Loucy (cell line): Measurements from ENCODE around the gene NAPEPLD.
"Not testable (repeated sequence)": the region's sequence is repeated elsewhere in the genome, so short reads cannot be mapped to it uniquely, and the experiment has no call there.

Source experiments
- H2AFZ ChIP-seq: fragments of 200-600 bp; sonication (generic); 2 replicates; pipeline ENCODE4 v1.6.0; 2016; ENCODE audit warnings: antibody characterized with exemption, mild to moderate bottlenecking, low read length, moderate library complexity
- H3F3A ChIP-seq: fragments of 200-600 bp; 2 replicates; pipeline ENCODE4 v1.6.0; 2016; ENCODE audit warnings: antibody characterized with exemption, low read depth, mild to moderate bottlenecking
- H3K27me3 ChIP-seq: fragments of 200-600 bp; sonication (generic); 2 replicates; pipeline ENCODE4 v1.6.1; 2014; ENCODE audit warnings: low read length, mild to moderate bottlenecking; ENCODE audit not compliant: insufficient read depth, poor library complexity, severe bottlenecking
- H3K36me3 ChIP-seq: fragments of 200-600 bp; sonication (generic); 2 replicates; pipeline ENCODE4 v1.6.1; 2016; ENCODE audit warnings: low read length; ENCODE audit not compliant: insufficient read depth
- H3K4me1 ChIP-seq: fragments of 200-600 bp; sonication (generic); 2 replicates; pipeline ENCODE4 v1.5.1; 2014; ENCODE audit warnings: low read length, mild to moderate bottlenecking; ENCODE audit not compliant: insufficient read depth, poor library complexity, severe bottlenecking
- H3K4me2 ChIP-seq: fragments of 200-600 bp; sonication (generic); 2 replicates; pipeline ENCODE4 v1.6.0; 2014; ENCODE audit warnings: antibody characterized with exemption, low read length, low read depth, mild to moderate bottlenecking; ENCODE audit not compliant: poor library complexity, severe bottlenecking
- H3K4me3 ChIP-seq: fragments of 200-600 bp; sonication (generic); 2 replicates; pipeline ENCODE4 v1.5.1; 2014; ENCODE audit warnings: low read length, mild to moderate bottlenecking, mixed read lengths; ENCODE audit not compliant: poor library complexity, severe bottlenecking
- H3K79me2 ChIP-seq: fragments of 200-600 bp; sonication (generic); 2 replicates; pipeline ENCODE4 v1.6.1; 2014; ENCODE audit warnings: low read length; ENCODE audit not compliant: insufficient read depth
- H3K9ac ChIP-seq: fragments of 200-600 bp; sonication (generic); 2 replicates; pipeline ENCODE4 v1.6.0; 2014; ENCODE audit warnings: mild to moderate bottlenecking, low read depth, low read length, moderate library complexity; ENCODE audit not compliant: poor library complexity, severe bottlenecking
- H3K9me2 ChIP-seq: fragments of 200-600 bp; sonication (generic); replicated peaks from 2 replicates; pipeline ENCODE4 v1.6.1; 2016; ENCODE audit warnings: low read depth, low read length, mixed read lengths
- H3K9me3 ChIP-seq: fragments of 200-600 bp; sonication (generic); 2 replicates; pipeline ENCODE4 v1.6.1; 2014; ENCODE audit warnings: mild to moderate bottlenecking, antibody characterized with exemption, low read length, low read depth; ENCODE audit not compliant: insufficient read depth
- H4K20me1 ChIP-seq: fragments of 200-600 bp; sonication (generic); 2 replicates; pipeline ENCODE4 v1.6.0; 2014; ENCODE audit warnings: antibody characterized with exemption, low read length, mild to moderate bottlenecking; ENCODE audit not compliant: insufficient read depth, poor library complexity, severe bottlenecking
- CTCF ChIP-seq: fragments of 200-600 bp; sonication (generic); conservative IDR thresholded peaks from 2 replicates; pipeline ENCODE4 v1.5.1; 2014; ENCODE audit warnings: mild to moderate bottlenecking, antibody characterized with exemption, low read length

The NAPEPLD gene

DNA sequence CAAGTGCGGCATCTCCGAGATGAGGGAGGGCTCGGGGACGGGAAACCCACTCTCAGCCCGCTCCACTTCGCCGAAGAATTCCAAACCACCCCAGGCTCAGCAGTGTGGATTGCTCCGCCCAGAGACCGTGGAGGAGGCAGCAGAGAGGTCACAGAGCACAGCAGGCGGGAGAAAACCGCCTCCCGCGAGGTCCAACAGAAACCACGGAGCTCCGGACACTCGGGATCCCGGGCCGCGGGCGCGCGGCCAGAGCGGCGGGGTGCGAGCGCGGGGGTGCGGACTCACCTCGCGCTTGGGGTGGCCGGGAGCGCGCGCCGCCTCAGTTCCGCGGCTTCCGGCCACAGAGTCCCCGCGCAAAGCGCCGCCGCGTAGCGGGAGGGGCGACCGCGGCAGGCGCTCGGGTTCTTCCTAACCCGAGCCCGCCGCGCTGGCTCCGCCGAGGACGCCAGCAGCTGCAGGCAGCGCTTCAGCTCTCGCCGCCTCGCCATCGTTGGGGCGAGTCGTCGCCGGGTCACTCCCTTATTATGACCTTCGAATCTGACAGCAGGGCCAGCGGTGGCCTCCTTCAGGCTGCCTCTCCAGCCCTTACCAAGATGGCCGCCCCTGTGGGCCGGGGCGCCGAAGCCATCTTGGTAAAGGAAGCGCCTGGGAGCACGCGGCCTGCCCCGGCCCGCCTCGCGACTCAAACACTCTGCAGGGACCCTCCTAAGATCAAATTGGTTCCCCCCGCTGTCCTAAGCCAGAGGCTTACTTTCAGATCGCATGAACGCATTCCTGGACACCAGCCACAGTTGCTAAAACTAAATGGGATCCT lies at the start of gene NAPEPLD:
Gene NAPEPLD, minus strand, starts transcription at position 106 of the 814 bp plus-strand sequence. CDS start 20,323 bp downstream, outside the sequence.
- Histone ChIP-seq H3K4me1 (peaks cover 35% of the 10 kb centered on the region), H3K9me3 (no peaks in the 10 kb centered on the region), H3K9me2 (no peaks in the 10 kb centered on the region), H3F3A (0 out of 2 replicates have a peak, but pooled peaks cover 3% of the 10 kb centered on the region), H3K4me3 (peak within 1 kb of the TSS; percentile 83), H4K20me1 (peaks cover 3% of the 10 kb centered on the region), H3K4me2 (peak within 1 kb of the TSS; percentile 83), H3K9ac (peak within 1 kb of the TSS; percentile 80), H3K36me3 (no peaks in the 10 kb centered on the region), H3K27me3 (peaks cover 8% of the 10 kb centered on the region), H3K79me2 (peaks cover 22% of the 10 kb centered on the region), H2AFZ (peak within 1 kb of the TSS; percentile 94)
- no peak for TF ChIP-seq CTCF

DNA sequence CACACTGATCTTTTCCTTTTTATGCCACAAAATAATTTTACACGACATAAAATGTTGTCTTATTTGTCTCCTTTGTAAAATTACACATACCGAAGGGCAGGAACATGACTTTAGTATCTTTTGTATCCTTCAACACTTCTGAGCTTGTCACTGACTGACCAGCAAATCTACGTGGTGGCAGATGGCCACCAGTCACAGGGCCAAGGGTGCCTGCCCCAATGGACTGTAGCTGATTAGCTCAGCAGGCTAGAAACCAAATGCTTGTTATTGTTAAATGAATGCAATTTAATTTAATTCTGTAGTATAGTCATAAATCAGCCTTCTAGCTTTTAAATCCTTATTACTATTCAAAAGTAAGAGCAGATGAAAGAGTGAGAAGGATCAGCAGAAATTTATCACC lies 49.2 kb upstream of the NAPEPLD start:
- H4K20me1 ChIP-seq, H3K9me3 ChIP-seq, H3K79me2 ChIP-seq, H2AFZ ChIP-seq, H3K4me1 ChIP-seq, H3F3A ChIP-seq, H3K9ac ChIP-seq, H3K36me3 ChIP-seq, H3K4me2 ChIP-seq, H3K27me3 ChIP-seq, H3K4me3 ChIP-seq, H3K9me2 ChIP-seq: not testable (repeated sequence)

DNA sequence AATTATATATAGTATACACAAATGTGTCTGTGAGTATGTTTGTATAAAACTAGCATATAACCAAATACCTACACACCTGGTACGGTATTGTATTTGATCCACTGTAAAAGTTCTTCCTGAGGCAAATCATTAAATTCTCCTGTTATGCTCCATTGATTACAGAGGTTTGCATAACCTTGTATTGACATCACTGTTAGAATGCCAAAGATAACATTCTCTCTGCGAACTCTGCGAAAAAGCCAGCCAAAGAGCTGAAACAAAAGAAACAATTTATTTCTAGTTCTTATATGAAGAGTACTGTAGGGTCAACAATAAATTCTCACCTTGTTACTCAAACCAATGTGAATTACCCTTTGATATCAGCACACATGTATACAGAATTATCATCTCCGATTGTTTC lies 46.5 kb upstream of the NAPEPLD start:
- H3K4me3 ChIP-seq, H3K4me1 ChIP-seq: not testable (repeated sequence)

GRCh38 chr7:103172415-103173146 lies 23.7 kb upstream of the NAPEPLD start:
- not testable (repeated sequence) for H4K20me1 ChIP-seq, H3K4me3 ChIP-seq, H3K9ac ChIP-seq, H3K79me2 ChIP-seq, H3F3A ChIP-seq, H3K27me3 ChIP-seq, H2AFZ ChIP-seq, H3K36me3 ChIP-seq, H3K9me3 ChIP-seq, H3K4me2 ChIP-seq, H3K4me1 ChIP-seq, H3K9me2 ChIP-seq

More for the DNA sequence above, 46.5 kb upstream of the NAPEPLD start:
- H4K20me1 ChIP-seq, H3K27me3 ChIP-seq, H3K9me2 ChIP-seq, H3K36me3 ChIP-seq, H3K9me3 ChIP-seq, H3F3A ChIP-seq, H3K4me2 ChIP-seq, H3K9ac ChIP-seq, H2AFZ ChIP-seq, H3K79me2 ChIP-seq: not testable (repeated sequence)

DNA sequence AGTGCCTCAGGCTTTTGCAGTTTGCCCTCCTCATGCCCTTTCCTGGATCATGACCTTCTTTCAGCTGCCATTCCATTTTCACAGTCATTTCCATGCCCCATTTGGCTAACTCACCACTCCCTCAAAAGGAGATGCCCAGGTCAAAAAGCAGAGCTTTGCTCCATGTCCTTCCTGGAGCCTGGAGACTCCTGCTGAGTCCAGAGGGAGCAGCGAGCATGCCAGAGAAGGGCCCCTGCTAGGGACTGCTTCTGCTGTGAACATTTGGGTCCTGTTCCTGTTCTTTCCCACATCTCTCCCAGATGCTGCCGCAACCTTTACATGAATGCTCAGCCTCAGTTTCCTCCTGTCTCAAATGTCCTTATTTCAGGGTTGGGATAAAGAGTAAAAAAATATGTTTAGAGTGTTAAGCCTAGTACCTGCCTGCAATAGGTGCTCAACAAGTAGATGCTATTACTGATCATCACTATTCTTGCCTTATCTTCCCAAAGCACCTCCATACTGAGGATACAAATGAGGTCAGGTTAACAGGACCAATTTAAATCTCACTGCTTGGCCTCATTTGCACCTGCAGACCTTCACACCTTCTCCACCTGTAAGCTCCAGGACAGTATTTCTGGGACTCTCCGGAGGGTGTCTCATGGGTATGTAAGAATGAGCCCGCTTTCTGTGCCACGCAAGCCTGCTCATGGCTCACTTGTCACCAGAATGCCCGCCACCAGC lies 23.0 kb upstream of the NAPEPLD start:
- H3K9ac ChIP-seq, H3K36me3 ChIP-seq, H3K79me2 ChIP-seq, H3K9me3 ChIP-seq, H2AFZ ChIP-seq, H3K4me1 ChIP-seq, H3K4me2 ChIP-seq, H3K4me3 ChIP-seq, H3F3A ChIP-seq, H4K20me1 ChIP-seq, H3K27me3 ChIP-seq, H3K9me2 ChIP-seq: not testable (repeated sequence)

GRCh38 chr7:103166921-103167544 lies 18.1 kb upstream of the NAPEPLD start:
- H4K20me1 ChIP-seq, H3K27me3 ChIP-seq, H2AFZ ChIP-seq, H3K4me3 ChIP-seq, H3K4me1 ChIP-seq, H3K36me3 ChIP-seq, H3F3A ChIP-seq, H3K9ac ChIP-seq, H3K4me2 ChIP-seq, H3K79me2 ChIP-seq, H3K9me3 ChIP-seq, H3K9me2 ChIP-seq: not testable (repeated sequence)
